Suppressor macrophage treated with lipopolysaccharide for 1 hour (primary cell): ENCODE results near the gene CCNJ.
A peak's percentile ranks its signal among the peaks of the same experiment; 100 is the strongest.

Experiments used
- DNase-seq, 3 donors: peaks; one replicate each; pipeline ENCODE4 v3.0.0-alpha.2; 2020 to 2022

Gene CCNJ

GRCh38 chr10:96056787-96057186 lies 13.4 kb downstream of the CCNJ start:
- no peak for DNase-seq

DNA sequence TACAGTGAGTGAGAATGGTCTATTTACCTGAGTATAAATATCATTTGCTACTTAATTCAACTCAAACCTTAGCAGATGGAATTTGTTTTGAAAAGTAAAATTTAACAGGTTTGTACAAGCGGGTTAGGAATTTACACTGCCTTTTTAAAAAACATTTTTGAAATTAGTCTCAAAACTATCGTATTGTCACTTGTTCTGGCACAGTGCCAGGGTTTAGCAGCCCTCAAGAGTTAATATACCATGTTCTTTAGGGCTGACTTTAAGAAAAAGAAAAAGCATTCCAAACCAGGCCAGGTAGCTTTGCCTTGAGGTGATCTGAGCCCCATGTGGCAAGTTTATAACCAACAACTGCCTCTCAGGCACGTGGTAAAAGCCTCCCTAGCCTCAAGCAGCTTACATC lies 17.8 kb downstream of the CCNJ start:
- DNase-seq, result no peak

GRCh38 chr10:96072674-96073073 lies 29.3 kb downstream of the CCNJ start:
- no peak for DNase-seq

- peak; percentile 3 to 52 (median 31) for DNase-seq
Observed at GRCh38 chr10:96073722-96074121, 30.3 kb downstream of the CCNJ start.

- peak in 1 of 3 donors; percentile 45 for DNase-seq
Observed at GRCh38 chr10:96074776-96075175, 31.4 kb downstream of the CCNJ start.

DNA sequence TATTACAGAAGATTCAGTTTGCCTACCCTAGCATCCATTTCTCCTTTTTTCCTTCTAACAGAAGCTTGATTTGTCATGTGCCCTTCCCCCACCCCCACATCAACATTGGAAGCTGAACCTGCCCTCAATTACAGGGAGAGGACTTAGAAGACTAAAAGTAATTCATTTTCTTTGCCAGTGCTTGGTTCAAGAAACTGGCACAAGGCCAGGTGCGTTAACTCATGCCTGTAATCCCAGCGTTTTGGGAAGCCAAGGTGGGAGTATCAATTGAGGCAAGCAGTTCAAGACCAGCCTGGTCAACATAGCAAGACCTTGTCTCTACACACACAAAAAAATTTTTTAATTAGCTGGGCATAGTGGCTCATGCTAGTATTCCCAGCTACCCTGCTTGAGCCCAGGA lies 32.6 kb downstream of the CCNJ start:
- DNase-seq, result no peak

DNA sequence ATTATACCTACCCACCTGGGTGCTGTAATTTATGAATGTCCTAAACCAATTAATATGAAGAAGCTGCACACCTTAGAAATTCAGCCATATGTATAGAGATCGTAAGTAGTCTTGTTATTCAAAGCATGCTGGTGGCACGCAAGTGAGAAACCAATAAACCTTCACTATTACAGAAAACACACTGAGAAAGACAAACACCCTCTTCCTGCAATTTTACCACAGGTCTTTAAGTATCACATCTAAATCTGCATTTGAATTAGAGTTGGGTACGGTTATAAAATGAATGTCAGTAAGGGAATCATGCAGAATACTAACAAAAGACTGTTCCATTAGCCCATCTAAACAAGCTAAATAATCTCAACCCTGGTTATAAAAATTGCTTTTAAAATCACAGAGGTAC lies 33.8 kb downstream of the CCNJ start:
- DNase-seq, result no peak

- DNase-seq, result no peak
Observed at GRCh38 chr10:96082153-96082552, 38.8 kb downstream of the CCNJ start.

GRCh38 chr10:96082748-96083147 lies 39.4 kb downstream of the CCNJ start:
- no peak for DNase-seq

DNA sequence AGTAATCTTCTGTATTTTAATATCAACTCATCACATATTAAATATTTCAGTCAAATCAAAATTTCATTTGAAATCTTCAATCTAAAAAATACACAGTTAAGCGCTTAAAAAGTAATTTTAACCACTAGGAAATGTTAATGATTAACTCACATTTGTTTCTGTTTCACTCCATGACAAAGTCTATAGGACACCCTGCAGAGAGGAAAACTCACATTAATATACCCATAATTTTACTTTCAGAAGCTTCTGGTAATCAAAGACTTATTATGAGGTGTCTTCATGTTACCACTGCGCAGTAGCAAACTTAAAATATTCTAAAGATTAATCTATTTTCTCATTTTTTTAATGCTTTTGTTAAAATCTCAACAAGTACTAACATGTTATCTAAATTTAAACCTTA lies 45.7 kb downstream of the CCNJ start:
- DNase-seq, result peak in 1 of 3 donors; percentile 7

GRCh38 chr10:96089670-96090462 lies 46.5 kb downstream of the CCNJ start:
- DNase-seq, result peak; percentile 95 to 97 (median 96)

DNA sequence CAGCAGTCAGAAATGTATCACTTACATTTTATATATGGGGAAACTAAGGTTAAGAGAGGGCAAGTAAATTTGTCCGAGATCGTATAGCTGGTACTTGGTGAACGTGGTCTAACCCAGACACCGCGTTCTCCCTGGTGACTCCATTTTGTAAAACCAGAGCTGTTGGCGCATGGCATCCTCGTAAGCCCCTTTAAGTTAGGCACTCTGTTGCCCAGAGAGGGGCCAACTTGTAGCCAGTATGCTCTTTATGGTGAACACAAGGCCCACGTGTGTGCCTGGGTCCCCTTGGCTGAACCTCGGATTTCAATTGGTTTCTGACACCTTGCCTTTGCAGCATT lies 47.0 kb downstream of the CCNJ start:
- DNase-seq, result no peak

DNA sequence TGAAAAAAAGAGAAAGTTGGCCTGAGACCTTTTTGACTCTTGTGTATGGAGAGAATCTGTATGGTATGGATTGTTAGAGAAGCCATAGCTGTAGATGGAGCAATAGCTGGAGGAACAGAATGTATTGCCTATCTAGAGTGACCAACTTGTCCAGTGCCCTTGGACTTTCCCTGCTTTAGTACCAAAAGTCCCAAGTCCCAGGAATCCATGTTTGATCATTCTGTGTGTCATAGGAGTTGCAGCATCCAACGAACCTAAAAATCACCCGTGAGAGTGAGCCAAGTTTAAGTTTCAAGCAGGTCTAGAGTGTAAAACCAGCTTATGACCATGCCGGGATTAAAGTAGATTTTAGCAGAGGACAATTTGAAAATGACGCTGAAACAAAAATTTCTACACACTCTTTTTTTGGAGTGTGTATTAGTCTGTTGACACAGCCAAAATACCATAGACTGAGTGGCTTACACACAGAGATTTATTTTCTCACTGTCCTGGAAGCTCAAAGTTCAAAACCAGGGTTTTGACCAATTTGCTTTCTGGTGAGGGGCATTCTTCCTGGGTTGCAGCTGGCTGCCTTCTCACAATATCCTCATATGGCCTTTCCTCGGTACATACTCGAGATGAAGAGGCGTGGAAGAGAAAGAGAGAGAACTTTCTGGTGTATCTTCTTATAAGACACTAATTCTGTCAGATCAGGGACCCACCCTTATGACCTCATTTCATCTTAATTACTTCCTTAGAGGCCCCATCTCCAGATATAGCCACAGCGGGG lies 49.8 kb downstream of the CCNJ start:
- peak; percentile 11 to 45 (median 43) for DNase-seq

GRCh38 chr10:96093948-96094347 lies 50.6 kb downstream of the CCNJ start:
- no peak for DNase-seq

- no peak for DNase-seq
Observed at GRCh38 chr10:96096958-96097357, 53.6 kb downstream of the CCNJ start.

- DNase-seq, result no peak
Observed at GRCh38 chr10:96097865-96098264, 54.5 kb downstream of the CCNJ start.

DNA sequence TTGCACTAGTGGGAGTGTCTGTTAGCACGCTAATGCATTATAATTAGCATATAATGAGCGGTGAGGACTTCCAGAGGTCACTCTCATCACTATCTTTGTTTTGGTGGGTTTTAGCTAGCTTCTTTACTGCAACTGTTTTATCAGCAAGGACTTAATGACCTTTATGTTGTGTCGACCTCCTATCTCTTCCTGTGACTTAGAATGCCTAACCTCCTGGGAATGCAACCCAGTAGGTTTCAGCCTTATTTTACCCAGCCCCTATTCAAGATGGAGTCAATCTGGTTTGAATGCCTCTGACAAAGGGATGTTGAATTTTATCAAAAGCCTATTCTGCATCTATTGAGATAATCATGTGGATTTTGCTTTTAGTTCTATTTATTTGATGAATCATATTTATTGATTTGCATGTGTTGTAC lies 64.2 kb downstream of the CCNJ start:
- DNase-seq, result no peak
